Choroid plexus epithelial cell (primary cell): ENCODE measurements around the gene PCDHAC2.

Experiments
- DNase-seq: peaks from one replicate; pipeline ENCODE4 v3.0.0-alpha.2; 2010; ENCODE audit warnings: low read depth
- H3K4me3 ChIP-seq: 2 replicates; pipeline ENCODE4 v1.5.1; 2011; ENCODE audit warnings: low read depth, mild to moderate bottlenecking, control low read depth, low read length, moderate library complexity
- TF ChIP-seq, protein P1 (sequence below): conservative IDR thresholded peaks from 2 replicates; pipeline ENCODE4 v1.5.1; 2011; ENCODE audit warnings: low read depth, mild to moderate bottlenecking, control low read depth, inconsistent platforms, low read length, moderate library complexity

Gene PCDHAC2

GRCh38 chr5:140966293-140967225 is at the start of gene PCDHAC2:
PCDHAC2 (plus strand) TSS chr5:140966476; CDS start chr5:140966767, 291 bp downstream.
- TF ChIP-seq, protein P1, sequence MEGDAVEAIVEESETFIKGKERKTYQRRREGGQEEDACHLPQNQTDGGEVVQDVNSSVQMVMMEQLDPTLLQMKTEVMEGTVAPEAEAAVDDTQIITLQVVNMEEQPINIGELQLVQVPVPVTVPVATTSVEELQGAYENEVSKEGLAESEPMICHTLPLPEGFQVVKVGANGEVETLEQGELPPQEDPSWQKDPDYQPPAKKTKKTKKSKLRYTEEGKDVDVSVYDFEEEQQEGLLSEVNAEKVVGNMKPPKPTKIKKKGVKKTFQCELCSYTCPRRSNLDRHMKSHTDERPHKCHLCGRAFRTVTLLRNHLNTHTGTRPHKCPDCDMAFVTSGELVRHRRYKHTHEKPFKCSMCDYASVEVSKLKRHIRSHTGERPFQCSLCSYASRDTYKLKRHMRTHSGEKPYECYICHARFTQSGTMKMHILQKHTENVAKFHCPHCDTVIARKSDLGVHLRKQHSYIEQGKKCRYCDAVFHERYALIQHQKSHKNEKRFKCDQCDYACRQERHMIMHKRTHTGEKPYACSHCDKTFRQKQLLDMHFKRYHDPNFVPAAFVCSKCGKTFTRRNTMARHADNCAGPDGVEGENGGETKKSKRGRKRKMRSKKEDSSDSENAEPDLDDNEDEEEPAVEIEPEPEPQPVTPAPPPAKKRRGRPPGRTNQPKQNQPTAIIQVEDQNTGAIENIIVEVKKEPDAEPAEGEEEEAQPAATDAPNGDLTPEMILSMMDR: no peak
- peak within 1 kb of the TSS; percentile 24 for H3K4me3 ChIP-seq
- peak; percentile 2 for DNase-seq

DNA sequence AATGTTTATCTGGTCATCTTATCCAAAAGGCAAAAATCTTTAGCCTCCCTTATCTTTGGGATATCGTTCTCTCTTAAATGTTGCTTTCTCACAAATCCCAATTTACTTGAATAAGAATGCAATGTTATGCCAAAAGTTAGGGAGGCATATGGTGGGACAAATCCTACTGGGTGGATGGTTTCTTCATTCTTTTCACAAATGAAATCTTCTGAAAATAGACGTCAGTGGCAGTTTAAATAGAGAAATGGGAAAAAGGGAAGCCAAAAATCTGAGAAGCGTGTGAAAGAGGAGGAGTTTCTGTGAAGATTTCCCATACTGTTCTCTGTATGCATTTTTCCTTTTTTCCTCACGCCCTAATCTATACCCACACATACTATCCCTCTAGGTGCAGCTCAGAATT is 42.7 kb upstream of the PCDHAC2 start:
- TF ChIP-seq, protein P1: no peak
- no peak for DNase-seq
- no peak overlapping the region for H3K4me3 ChIP-seq

DNA sequence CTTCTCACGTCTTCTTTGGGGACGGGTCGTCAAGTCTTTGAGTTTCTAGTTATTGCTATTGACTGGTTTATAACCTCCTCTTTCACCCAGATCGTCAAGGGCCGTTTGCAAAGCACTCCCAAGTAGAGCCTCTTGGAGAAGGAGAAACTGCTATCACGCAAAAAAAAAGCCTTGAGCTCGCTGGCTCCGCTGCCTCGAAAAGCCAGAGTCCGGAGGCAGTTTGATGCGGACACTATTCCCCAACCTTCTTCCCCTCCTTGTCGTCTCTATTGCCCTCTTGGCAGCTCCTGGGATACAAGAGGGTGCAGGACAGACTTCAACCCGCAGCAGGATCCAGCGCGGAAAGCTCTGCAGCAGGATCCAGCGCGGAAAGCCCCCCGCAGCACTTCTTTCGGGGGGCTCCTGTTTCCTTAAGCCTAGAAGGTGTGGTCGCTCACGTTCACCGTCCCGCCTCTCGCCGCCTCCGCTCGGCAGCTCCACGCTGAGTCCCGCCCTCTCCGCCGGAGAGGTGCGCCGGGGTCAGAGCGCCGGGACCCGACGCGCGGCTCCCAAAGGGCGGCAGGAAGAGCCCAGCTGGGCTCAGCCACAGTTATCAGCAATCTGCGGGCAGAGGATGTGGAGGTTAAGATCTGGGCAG is 40.4 kb upstream of the PCDHAC2 start, which contains the start of gene PCDHAC1:
Gene PCDHAC1, plus strand, starts transcription at position 494 of the 637 bp plus-strand sequence. CDS start 594 bp downstream, outside the sequence.
- no peak for DNase-seq
- H3K4me3 ChIP-seq: peak within 1 kb of the TSS; percentile 32
- TF ChIP-seq, protein P1: no peak

DNA sequence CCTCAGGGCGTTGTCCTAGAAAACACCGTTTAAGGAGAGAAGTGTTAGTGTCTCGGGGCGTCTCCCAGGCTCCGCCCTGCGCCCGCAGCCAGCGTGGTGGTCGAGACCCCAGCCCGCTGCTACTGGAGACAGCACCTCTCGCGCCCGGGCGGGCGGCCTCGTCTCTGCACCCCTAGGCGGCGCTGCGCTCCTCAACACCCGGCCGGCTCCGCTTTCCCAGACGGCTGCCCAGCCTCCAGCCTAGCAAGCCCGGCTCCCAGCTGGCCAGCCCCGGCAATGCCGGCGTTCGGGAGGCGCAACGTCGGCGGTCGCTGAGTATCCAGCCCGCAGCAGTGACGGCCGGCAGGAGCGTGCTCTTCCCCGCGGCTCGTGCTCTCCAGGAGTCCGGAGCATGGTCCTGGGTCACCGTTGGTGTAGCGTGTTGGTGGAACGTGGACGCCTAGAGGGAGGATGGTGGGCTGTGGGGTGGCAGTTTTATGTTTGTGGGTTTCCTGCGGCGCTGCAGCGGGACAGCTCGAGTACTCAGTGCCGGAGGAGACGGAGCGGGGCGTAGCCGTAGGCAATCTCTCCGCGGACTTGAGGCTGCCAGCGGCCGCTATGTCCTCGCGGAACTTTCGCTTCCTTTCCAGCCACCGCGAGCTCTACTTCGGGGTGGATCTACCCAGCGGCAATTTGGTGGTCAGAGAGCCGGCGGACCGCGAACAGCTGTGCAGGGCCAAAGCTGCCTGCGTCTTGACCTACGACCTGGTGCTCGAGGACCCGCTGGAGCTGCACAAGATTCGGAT is 39.6 kb upstream of the PCDHAC2 start:
- TF ChIP-seq, protein P1: peak; percentile 33
- H3K4me3 ChIP-seq: peak overlapping the region; percentile 32
- DNase-seq: peak; percentile 29

GRCh38 chr5:140927228-140927573 is 39.1 kb upstream of the PCDHAC2 start:
- TF ChIP-seq, protein P1: no peak
- DNase-seq: no peak
- peak overlapping the region; percentile 32 for H3K4me3 ChIP-seq

DNA sequence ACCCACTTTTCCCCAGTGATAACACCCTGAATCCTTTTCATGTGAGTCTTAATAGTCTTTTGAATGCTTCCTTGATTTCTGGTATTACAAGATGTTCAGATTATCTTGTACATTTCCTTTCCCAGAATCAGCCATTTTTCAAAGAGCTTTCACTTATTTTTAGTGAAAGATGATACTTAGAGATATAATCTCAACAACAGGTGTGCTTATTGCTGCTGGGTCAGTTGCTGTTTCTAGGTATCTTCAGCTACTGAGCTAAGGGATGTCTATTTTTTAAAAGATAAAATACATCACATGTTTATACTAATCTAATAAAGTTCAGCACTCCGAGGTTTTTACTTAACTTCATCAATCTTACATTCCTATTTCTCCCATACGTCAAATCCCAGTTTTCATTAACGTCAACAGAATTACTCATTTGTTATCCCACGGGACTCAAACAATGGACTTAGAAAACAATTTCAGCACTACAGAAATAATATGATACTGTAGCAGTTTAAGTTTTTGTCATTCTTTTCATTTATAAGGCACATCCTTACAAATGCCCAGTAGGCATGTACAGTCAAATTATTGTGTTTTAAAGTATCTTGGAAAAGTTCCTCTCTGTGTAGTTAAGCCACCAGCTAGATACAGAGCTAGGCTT is 31.2 kb upstream of the PCDHAC2 start:
- H3K4me3 ChIP-seq: no peak overlapping the region
- TF ChIP-seq, protein P1: no peak
- no peak for DNase-seq
